AG09309 (cell line): ENCODE measurements around the gene ZNF483.
"Not testable (repeated sequence)": the region's sequence is repeated elsewhere in the genome, so short reads cannot be mapped to it uniquely, and the experiment has no call there.

Source experiments
- DNase-seq: peaks from one replicate; pipeline ENCODE4 v3.0.0-alpha.2; 2010; ENCODE audit warnings: low read depth
- H3K4me3 ChIP-seq: 2 replicates; pipeline ENCODE4 v1.5.1; 2011; ENCODE audit warnings: mild to moderate bottlenecking, low read depth, low read length, moderate library complexity; ENCODE audit not compliant: control insufficient read depth
- TF ChIP-seq, protein P1 (sequence below): IDR thresholded peaks from 2 replicates; pipeline ENCODE4 v1.5.1; 2011; ENCODE audit warnings: mild to moderate bottlenecking, low read depth, low read length, inconsistent platforms; ENCODE audit not compliant: insufficient read depth, control insufficient read depth; ENCODE audit errors: missing control alignments

ZNF483 gene

DNA sequence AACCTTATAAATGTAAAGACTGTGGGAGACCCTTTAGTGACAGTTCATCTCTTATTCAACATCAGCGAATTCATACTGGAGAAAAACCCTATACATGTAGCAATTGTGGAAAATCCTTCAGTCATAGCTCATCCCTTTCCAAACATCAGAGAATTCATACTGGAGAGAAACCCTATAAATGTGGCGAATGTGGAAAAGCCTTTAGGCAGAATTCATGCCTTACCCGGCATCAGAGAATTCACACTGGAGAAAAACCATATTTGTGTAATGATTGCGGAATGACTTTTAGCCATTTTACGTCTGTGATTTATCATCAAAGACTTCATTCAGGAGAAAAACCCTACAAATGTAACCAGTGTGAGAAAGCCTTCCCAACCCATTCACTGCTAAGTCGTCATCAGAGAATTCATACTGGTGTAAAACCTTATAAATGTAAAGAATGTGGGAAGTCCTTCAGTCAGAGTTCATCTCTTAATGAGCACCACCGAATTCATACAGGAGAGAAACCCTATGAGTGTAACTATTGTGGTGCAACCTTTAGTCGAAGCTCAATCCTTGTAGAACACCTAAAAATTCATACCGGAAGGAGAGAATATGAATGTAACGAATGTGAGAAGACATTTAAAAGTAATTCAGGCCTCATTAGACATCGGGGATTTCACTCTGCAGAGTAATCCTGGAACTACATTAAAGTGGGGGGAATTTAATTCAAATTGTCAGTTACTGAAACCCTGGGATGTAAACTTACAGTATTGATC lies 17.7 kb downstream of the ZNF483 start:
- H3K4me3 ChIP-seq: no peak overlapping the region
- DNase-seq: no peak
- TF ChIP-seq, protein P1, sequence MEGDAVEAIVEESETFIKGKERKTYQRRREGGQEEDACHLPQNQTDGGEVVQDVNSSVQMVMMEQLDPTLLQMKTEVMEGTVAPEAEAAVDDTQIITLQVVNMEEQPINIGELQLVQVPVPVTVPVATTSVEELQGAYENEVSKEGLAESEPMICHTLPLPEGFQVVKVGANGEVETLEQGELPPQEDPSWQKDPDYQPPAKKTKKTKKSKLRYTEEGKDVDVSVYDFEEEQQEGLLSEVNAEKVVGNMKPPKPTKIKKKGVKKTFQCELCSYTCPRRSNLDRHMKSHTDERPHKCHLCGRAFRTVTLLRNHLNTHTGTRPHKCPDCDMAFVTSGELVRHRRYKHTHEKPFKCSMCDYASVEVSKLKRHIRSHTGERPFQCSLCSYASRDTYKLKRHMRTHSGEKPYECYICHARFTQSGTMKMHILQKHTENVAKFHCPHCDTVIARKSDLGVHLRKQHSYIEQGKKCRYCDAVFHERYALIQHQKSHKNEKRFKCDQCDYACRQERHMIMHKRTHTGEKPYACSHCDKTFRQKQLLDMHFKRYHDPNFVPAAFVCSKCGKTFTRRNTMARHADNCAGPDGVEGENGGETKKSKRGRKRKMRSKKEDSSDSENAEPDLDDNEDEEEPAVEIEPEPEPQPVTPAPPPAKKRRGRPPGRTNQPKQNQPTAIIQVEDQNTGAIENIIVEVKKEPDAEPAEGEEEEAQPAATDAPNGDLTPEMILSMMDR: no peak

DNA sequence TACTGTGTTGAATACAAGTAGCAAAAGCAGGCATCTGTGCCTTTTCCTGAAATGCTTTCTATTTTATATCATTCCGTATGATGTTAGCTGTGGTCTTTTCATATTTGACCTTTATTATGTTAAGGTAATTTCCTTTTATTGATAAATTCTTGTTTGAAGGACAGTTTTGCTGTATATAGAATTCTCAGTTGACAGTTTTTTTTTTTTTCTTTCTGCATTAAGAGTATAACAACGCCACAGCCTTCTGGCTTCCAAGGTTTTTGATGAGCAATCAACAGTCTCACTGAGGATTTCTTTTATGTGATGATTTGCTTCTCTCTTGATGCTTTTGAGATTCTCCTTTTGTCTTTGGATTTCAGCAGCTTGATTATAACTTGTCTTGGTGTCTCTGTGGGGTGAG lies 23.6 kb downstream of the ZNF483 start:
- no peak overlapping the region for H3K4me3 ChIP-seq
- TF ChIP-seq, protein P1: no peak
- DNase-seq: no peak

DNA sequence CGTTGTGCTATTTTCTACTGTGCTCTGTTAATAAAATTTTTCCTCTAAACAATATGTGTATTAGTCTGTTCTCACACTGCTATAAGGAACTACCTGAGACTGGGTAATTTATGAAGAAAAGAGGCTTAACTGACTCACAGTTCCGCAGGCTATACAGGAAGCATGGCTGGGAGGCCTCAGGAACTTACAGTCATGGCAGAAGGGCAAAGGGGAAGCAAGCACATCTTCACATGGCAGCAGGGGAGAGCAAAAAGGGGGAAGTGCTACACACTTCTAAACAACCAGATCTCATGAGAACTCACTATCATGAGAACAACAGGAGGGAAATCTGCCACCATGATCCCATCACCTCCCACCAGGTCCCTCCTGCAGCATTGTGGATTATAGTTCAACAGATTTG lies 30.4 kb downstream of the ZNF483 start:
- DNase-seq, H3K4me3 ChIP-seq: not testable (repeated sequence)

DNA sequence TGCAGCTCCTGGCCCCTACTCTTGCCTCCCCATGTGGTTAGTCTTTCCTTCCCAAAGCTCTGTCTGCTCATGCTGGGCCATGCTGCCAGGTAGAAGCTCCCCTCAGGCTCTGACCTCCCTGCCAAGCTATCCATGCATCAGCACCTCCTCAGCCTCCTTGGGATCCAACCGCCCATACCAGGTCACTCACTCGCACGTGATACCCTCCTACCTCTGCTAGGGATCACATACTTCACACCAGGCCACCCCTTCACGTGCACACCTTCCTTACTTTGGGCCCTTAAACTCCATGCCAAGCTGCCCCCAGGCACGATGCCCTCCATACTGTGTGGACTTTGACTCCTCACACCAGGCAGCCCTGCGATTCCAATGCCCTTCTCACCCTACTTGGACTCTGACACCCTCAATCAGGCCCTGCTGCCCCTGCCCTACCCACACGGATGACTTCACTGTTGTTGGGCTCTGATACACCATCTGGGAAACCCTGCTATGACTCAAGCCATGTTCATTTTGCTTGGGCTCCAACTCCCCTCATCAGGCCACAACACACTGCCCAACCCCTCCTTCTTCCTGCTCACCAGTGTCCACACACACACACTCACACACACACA lies 34.1 kb downstream of the ZNF483 start:
- TF ChIP-seq, protein P1: no peak
- no peak for DNase-seq

DNA sequence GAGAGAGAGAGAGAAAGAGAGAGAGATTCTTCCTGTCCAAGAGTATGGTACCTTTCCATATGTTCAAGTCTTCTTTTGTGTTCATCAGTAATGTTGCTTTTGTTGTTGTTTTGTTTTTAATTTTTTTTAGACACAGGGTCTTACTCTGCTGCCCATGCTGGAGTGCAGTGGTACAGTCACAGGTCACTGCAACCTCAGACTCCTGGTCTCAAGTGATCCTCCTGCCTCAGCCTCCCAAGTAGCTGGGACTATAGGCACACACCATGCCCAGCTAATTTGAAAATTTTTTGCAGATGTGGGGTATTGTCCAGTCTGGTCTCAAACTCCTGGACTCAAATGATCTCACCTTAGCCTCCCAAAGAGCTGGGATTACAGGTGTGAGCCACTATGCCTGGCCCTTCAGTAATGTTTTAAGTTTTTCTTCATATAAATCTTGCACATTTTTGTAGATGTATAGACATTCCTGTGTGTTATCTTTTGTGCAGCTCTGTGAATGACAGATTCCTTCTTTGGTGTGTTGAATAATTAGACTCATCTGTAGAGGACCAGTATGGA lies 36.3 kb downstream of the ZNF483 start:
- DNase-seq: no peak
- TF ChIP-seq, protein P1: no peak
- no peak overlapping the region for H3K4me3 ChIP-seq

More for the DNA sequence above, 34.1 kb downstream of the ZNF483 start:
- no peak overlapping the region for H3K4me3 ChIP-seq

DNA sequence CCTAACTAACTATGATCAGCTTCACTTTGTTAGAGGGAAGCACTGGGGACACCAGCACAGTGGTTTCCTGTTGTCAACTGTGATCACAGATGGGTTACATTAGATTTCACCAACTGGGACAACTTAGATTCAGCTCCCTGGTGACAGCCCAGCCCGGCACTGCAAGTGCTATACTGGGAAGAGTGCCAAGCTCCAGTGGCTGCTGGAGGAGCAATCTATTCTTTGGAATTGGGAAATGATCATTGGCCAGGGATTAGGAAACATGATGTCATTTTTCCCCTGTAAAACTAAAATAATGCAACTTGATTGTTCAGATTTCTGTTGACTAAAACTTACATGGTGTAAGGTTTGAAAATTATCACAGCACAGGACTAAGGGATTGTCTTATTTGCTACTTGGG lies 41.3 kb downstream of the ZNF483 start:
- H3K4me3 ChIP-seq: no peak overlapping the region
- DNase-seq: no peak
- TF ChIP-seq, protein P1: no peak

DNA sequence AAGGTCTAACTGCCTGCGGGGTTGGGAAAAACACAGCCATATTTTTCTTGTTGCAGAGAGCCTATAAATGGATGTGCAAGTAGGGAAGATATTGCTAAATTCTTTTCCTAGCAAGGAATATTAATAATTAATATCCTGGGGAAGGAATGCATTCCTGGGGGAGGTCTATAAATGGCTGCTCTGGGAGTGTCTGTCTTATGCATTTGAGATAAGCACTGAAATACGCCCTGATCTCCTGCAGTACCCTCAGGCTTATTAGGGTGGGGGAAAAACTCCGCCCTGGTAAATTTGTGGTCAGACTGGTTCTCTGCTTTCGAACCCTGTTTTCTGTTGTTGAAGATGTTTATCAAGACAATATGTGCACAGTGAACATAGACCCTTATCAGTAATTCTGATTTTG lies 43.1 kb downstream of the ZNF483 start:
- not testable (repeated sequence) for DNase-seq, H3K4me3 ChIP-seq
